Measurements from ENCODE around the gene TXNRD2. TPM values are rescaled to one million over a fixed set of nuclear protein-coding genes. Genes with fewer than 3 reads are reported as not detected.
"Not testable (repeated sequence)": the region's sequence is repeated elsewhere in the genome, so short reads cannot be mapped to it uniquely, and the experiment has no call there.

Gene TXNRD2
- total RNA-seq, 1 experiment from 2014 or later = 38.2 TPM

GRCh38 chr22:19955241-19956128, 13.9 kb upstream of the TXNRD2 start:
- DNase-seq (ENCODE audit: extremely low read depth, low read depth) = no peak

GRCh38 chr22:19951346-19951745, 9.7 kb upstream of the TXNRD2 start:
- no peak for DNase-seq (ENCODE audit: extremely low read depth, low read depth)

GRCh38 chr22:19948057-19948760, 6.6 kb upstream of the TXNRD2 start:
- no peak for DNase-seq (ENCODE audit: extremely low read depth, low read depth)

GRCh38 chr22:19943082-19944026, 1.7 kb upstream of the TXNRD2 start:
- no peak for DNase-seq (ENCODE audit: extremely low read depth, low read depth)

- no peak for DNase-seq (ENCODE audit: extremely low read depth, low read depth)
These were observed 801 bp upstream of the TXNRD2 start for GRCh38 chr22:19942157-19943081.

GRCh38 chr22:19940536-19941364, 868 bp downstream of the TXNRD2 start:
- no peak for DNase-seq (ENCODE audit: extremely low read depth, low read depth)

GRCh38 chr22:19937616-19938473, 3.8 kb downstream of the TXNRD2 start:
- no peak for DNase-seq (ENCODE audit: extremely low read depth, low read depth)

GRCh38 chr22:19936513-19936912, 5.1 kb downstream of the TXNRD2 start:
- DNase-seq (ENCODE audit: extremely low read depth, low read depth) = no peak

- not testable (repeated sequence) for DNase-seq (ENCODE audit: extremely low read depth, low read depth)
These were observed 6.4 kb downstream of the TXNRD2 start for GRCh38 chr22:19935123-19935718.

- DNase-seq (ENCODE audit: extremely low read depth, low read depth) = no peak
These were observed 8.0 kb downstream of the TXNRD2 start for GRCh38 chr22:19933341-19934241.

- no peak for DNase-seq (ENCODE audit: extremely low read depth, low read depth)
These were observed 9.0 kb downstream of the TXNRD2 start for GRCh38 chr22:19932367-19933206.

- DNase-seq (ENCODE audit: extremely low read depth, low read depth) = no peak
These were observed 10.1 kb downstream of the TXNRD2 start for GRCh38 chr22:19931514-19931913.

- no peak for DNase-seq (ENCODE audit: extremely low read depth, low read depth)
These were observed 10.8 kb downstream of the TXNRD2 start for GRCh38 chr22:19930551-19931486.

All from NCI-H460 (cell line).